Pancreas (tissue), 10 donors: ENCODE data around the gene C6orf52. TPM values are rescaled to one million over a fixed set of nuclear protein-coding genes. Genes with fewer than 3 reads are reported as not detected.

ENCODE experiments used
- ATAC-seq, 4 donors: fragments of 200-7000 bp; cut with Tn5 transposase; one replicate each; pipeline versions ENCODE4 v1.8.0 to v1.9.1; 2020; ENCODE audit warnings: mild to moderate bottlenecking in 4 of 4, moderate library complexity in 4 of 4
- DNase-seq, 6 donors: peaks; one replicate each; pipeline ENCODE4 v3.0.0-alpha.2; 2020
- FAIRE-seq: peaks from 2 replicates; lab custom pipeline; 2012; peaks lifted over from hg19 to GRCh38; lab: Jason Lieb, UNC
- H3K27ac ChIP-seq, 4 donors: fragments of 200-600 bp; sonication (generic); 1 replicate in 3 of 4; 2 replicates in 1 of 4; pipeline versions ENCODE4 v1.5.0 to v1.8.0; 2020
- H3K27me3 ChIP-seq, 4 donors: fragments of 200-600 bp; one replicate each; pipeline ENCODE4 v1.8.0; 2021
- H3K36me3 ChIP-seq, 3 donors: fragments of 200-600 bp; sonication (generic) in 1 of 3; one replicate each; pipeline versions ENCODE4 v1.5.0 to v1.8.0; 2020 to 2021
- H3K4me1 ChIP-seq, 3 donors: fragments of 200-600 bp; one replicate each; pipeline ENCODE4 v1.8.0; 2021
- H3K4me3 ChIP-seq, 4 donors: fragments of 200-600 bp; sonication (generic) in 2 of 4; one replicate each; pipeline versions ENCODE4 v1.5.0 to v1.8.0; 2020 to 2021
- H3K9me3 ChIP-seq, 4 donors: fragments of 200-600 bp; one replicate each; pipeline ENCODE4 v1.8.0; 2021
- WGBS, 2 donors: extraction: QIAGEN DNeasy Blood & Tissue Kit; methylation state at CpG; one replicate each; pipeline ENCODE4 v1.1.7; 2013; 5-methylcytosine and 5-hydroxymethylcytosine counted together
- intact Hi-C, 3 donors: fragments of 100-400 bp; cut with DNase I; formaldehyde crosslinking; loops; one replicate each; pipeline versions ENCODE4 v1.11.1 to v1.14.2; 2022
- polyA plus RNA-seq, 2 donors: library from polyadenylated mRNA; stranded (reverse); fragments of 200-250 nt; gene quantifications; one replicate each; pipeline ENCODE4 v1.2.3, GENCODE V29; 2013
- total RNA-seq, 6 donors: library from RNA; stranded (reverse); fragmentation: NEBNext Ultra II Directional in 4 of 6; extraction: Animal tissue kit (Norgen Biotek cat#: 25700) in 4 of 6; gene quantifications; one replicate each; pipeline versions ENCODE4 v1.2.1 to v1.2.4, GENCODE V29; 2021 to 2023
- TF ChIP-seq, protein P1 (sequence below), 4 donors: fragments of 200-600 bp; sonication (generic) in 3 of 4; IDR thresholded peaks; one replicate each; pipeline versions ENCODE4 v1.5.0 to v1.8.0; 2021; ENCODE audit warnings: antibody characterized with exemption in 4 of 4
- donor health status: healthy with polysubstance abuse.
- donor health status: DM: no; HTN: no; CAD: no; lungs with moderate emphysema.
- donor health status: DM: no; HTN: no; CAD: no.
- donor health status: control.
- donor health status: control.
- donor health status: Bipolar disorder and iron deficiency.
- donor health status: DM: yes; HTN: yes; CAD: no.
- donor health status: DM: no; HTN: no; CAD: no.
- donor health status: DM: no; HTN: no; CAD: no.
- donor health status: DM: yes; HTN: yes; CAD: no.

C6orf52 gene
- total and polyA plus RNA-seq, 8 donors, result 0.62 to 2.7 (median 0.95) TPM

DNA sequence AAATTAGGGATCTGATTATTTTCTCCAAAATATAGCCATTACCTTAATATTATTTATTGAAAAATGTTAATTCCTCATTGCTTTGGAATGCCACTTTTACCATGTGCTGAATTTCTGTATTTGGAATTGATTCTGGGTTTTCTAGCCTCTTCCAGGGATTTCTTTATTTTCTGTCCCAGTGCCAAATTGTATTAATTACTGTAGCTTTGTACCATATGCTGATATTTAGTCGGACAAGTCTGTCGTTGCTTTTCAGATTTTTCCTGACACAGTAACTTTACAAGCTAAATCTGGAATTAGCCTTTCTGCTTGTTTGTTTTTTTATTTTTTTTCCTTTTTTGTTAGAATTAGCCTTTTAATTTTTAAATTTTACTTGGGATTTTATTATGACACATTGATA, 42.3 kb upstream of the C6orf52 start:
- intact Hi-C loops, result no loop called here
- Histone ChIP-seq H3K27ac (no peak overlapping the region), H3K4me3 (no peak overlapping the region), H3K36me3 (peaks cover 0 to 8% (median 3%) of the 10 kb centered on the region in 3 donors), H3K9me3 (no peaks in the 10 kb centered on the region), H3K4me1 (no peaks in the 10 kb centered on the region), H3K27me3 (no peaks in the 10 kb centered on the region)
- TF ChIP-seq, protein P1, sequence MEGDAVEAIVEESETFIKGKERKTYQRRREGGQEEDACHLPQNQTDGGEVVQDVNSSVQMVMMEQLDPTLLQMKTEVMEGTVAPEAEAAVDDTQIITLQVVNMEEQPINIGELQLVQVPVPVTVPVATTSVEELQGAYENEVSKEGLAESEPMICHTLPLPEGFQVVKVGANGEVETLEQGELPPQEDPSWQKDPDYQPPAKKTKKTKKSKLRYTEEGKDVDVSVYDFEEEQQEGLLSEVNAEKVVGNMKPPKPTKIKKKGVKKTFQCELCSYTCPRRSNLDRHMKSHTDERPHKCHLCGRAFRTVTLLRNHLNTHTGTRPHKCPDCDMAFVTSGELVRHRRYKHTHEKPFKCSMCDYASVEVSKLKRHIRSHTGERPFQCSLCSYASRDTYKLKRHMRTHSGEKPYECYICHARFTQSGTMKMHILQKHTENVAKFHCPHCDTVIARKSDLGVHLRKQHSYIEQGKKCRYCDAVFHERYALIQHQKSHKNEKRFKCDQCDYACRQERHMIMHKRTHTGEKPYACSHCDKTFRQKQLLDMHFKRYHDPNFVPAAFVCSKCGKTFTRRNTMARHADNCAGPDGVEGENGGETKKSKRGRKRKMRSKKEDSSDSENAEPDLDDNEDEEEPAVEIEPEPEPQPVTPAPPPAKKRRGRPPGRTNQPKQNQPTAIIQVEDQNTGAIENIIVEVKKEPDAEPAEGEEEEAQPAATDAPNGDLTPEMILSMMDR (IDR thresholded peaks at IDR 0.05), result no peak
- FAIRE-seq (no peak), DNase-seq (no peak), ATAC-seq (no peak)
- WGBS, 2 donors, result 84 to 91% methylated on average over 2 of the region's 2 CpGs

DNA sequence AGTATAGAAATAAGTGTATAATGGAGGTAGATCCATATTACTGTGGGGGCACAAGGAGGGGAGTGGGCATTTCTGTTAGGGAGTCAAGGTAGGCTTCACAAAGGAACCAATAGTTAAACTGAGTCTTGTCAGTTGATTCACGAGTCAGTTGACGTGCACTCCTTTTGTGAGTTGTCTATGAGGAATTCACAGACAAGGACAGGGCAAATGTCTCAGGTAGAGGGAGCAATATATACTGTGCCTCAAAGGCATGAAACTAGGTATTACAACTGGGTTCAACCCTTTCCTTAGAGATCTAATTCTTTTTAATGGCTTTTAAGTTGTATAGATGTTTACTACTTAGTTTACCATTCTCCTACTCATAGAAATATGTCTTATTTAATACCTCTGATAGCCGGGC, 39.4 kb upstream of the C6orf52 start:
- peaks cover 0 to 26% (median 9%) of the 10 kb centered on the region in 3 donors for H3K36me3 ChIP-seq
- H3K4me3 ChIP-seq, result no peak overlapping the region
- no peaks in the 10 kb centered on the region for H3K4me1 ChIP-seq
- no peak for FAIRE-seq
- no peaks in the 10 kb centered on the region for H3K27me3 ChIP-seq
- ATAC-seq, result no peak
- H3K9me3 ChIP-seq, result no peaks in the 10 kb centered on the region
- H3K27ac ChIP-seq, result no peak overlapping the region
- TF ChIP-seq, protein P1 (IDR thresholded peaks at IDR 0.05), result no peak
- WGBS, 2 donors, result 94 to 96% methylated on average over 3 of the region's 3 CpGs
- intact Hi-C loops, result no loop called here
- DNase-seq, result no peak

DNA sequence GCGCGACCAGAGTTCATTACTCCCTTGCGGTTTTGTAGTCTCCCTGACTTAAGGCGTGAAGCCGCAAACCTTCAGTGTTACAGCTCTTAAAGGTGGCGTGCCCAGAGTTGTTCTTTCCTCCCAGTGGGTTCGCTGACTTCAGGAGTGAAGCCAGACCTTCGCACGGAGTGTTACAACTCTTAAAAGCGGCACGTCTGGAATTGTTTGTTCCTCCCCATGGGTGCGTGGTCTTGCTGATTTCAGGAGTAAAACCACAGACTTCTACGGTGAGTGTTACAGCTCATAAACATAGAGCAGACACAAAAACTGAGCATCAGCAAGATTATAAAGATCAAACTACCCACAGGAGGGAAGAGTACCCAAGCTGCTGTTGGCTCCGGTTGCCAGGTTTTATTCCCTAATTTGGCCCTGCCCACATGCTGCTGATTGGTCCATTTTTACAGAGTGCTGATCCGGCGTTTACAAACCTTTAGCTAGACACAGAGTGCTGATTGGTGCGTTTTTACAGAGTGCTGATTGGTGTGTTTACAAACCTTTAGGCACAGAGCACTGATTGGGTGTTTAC, 38.8 kb upstream of the C6orf52 start:
- intact Hi-C loops, result no loop called here
- Histone ChIP-seq H3K36me3 (peaks cover 0 to 27% (median 9%) of the 10 kb centered on the region in 3 donors), H3K9me3 (no peaks in the 10 kb centered on the region), H3K4me3 (no peak overlapping the region), H3K4me1 (no peaks in the 10 kb centered on the region), H3K27me3 (no peaks in the 10 kb centered on the region), H3K27ac (no peak overlapping the region)
- FAIRE-seq (no peak), ATAC-seq (no peak), DNase-seq (no peak)
- 93 to 94% methylated on average over 17 of the region's 17 CpGs for WGBS, 2 donors
- TF ChIP-seq, protein P1 (IDR thresholded peaks at IDR 0.05), result no peak

DNA sequence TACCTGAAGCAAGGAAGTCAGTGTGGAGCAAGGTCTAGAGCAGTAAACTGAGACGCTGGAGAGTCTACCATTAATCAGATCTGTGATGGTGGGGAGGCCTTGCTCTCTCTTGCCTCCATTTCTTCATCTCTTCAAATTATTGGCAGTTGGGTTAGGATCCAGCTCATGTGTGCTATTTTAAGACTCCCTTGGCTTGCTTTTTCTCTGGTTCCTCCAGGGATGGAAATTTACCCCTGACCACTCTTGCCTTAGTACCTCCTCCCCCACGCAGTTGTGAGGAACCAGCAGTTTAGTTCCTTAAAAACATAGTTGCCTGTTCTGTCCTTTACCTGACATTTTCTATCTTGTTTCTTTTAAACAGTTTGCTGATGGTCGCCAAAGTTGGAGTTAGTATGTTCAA, 35.8 kb upstream of the C6orf52 start:
- Histone ChIP-seq H3K4me1 (no peaks in the 10 kb centered on the region), H3K9me3 (no peaks in the 10 kb centered on the region), H3K36me3 (peaks cover 0 to 38% (median 9%) of the 10 kb centered on the region in 3 donors), H3K27me3 (no peaks in the 10 kb centered on the region), H3K27ac (no peak overlapping the region), H3K4me3 (no peak overlapping the region)
- TF ChIP-seq, protein P1 (IDR thresholded peaks at IDR 0.05), result no peak
- ATAC-seq, result peak in 1 of 4 donors; percentile 18
- intact Hi-C loops, result no loop called here
- WGBS, 2 donors, result 80 to 83% methylated on average over 3 of the region's 3 CpGs
- FAIRE-seq, result no peak
- DNase-seq, result no peak

DNA sequence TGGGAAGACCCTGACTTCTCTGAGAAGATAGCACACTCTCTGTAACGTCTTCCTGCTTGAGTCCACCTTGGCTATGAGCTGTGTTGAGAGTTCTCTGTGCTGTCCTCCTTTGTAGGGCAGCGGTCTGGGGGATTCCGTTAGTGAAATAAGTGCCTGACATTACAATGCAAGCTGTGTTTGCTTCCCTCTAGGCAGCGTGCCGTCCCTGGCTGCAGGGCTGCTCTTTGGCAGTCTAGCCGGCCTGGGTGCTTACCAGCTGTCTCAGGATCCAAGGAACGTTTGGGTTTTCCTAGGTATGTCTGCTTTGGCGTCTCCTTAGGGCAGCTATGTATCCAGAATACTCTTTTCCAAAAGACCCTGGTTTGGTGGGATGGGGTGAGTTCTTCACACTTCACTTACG, 31.3 kb upstream of the C6orf52 start:
- no peaks in the 10 kb centered on the region for H3K27me3 ChIP-seq
- FAIRE-seq (no peak), DNase-seq (no peak), ATAC-seq (no peak)
- WGBS, 2 donors, result 79 to 82% methylated on average over 9 of the region's 9 CpGs
- peaks cover 0 to 28% (median 6%) of the 10 kb centered on the region in 3 donors for H3K36me3 ChIP-seq
- H3K27ac ChIP-seq, result no peak overlapping the region
- intact Hi-C loops, result no loop called here
- H3K4me3 ChIP-seq, result no peak overlapping the region
- H3K9me3 ChIP-seq, result no peaks in the 10 kb centered on the region
- H3K4me1 ChIP-seq, result peaks cover 0 to 10% (median 7%) of the 10 kb centered on the region in 3 donors
- TF ChIP-seq, protein P1 (IDR thresholded peaks at IDR 0.05), result no peak
